CD4-positive, alpha-beta T cell treated with Interleukin-4 for 1 hour (primary cell): ENCODE results near the gene FAM149B1.
"Not testable (repeated sequence)": the region's sequence is repeated elsewhere in the genome, so short reads cannot be mapped to it uniquely, and the experiment has no call there.

Experiments used
- DNase-seq, 2 donors: peaks; one replicate each; pipeline ENCODE4 v3.0.0-alpha.2; 2020 to 2022

The FAM149B1 gene

DNA sequence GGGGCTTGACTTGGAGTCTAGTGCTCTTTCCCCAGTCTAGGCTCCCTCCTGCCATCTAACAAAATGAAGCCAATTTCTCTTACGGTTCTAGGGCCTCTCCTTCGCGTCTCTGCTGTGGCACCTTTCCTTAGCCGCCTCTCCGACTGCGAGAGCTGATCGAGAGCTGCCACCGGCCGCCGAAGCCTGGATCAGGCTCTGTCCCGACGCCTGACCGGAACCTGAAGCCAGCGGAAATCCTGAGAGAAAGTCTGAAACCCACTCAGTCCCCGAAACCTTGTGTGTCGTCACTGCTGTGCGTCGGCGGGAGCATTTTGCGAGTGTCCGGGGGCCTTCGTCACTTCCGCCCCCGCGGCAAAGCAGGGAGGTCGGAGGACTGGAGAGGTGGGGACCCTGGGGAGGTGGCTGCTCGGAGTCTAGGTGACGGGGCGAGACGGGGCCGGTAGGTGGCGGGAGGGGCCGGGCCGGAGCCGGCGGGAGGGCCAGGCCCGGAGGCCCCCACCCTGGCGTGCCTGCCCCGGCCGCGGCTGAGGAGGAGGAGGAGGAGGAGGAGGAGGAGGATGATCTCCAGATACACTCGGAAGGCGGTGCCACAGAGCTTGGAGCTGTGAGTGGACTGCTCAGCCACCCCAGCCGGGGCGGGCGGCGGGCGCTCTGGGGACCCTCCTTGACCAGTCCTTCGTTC lies at the start of gene FAM149B1, which contains the start of gene ECD:
TSS of gene FAM149B1 (plus strand) at position 337 of the 682 bp plus-strand sequence. CDS start at position 558, 221 bp downstream.
TSS of gene ECD (minus strand) at position 226 of the 682 bp plus-strand sequence. CDS start 4,071 bp downstream, outside the sequence.
- peak; percentile 93 for DNase-seq

DNA sequence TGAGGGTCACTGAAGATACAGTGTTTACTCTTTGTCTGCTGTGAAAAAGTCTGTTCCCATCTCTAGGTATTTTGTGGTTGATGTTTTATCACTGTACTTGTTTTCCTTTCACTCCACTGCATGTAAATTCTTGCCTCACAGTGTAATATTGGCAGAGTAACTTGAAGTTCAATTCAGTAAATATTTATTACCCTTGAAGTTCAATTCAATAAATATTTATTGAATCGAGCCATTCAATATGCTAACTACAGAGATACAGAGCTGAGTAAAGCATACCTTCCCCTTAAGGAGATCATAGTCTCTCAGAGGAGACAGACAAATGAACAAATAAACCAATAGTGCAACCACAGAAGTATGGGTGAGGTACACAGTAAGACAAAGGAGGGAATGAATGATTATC lies 48.5 kb upstream of the FAM149B1 start:
- no peak for DNase-seq

DNA sequence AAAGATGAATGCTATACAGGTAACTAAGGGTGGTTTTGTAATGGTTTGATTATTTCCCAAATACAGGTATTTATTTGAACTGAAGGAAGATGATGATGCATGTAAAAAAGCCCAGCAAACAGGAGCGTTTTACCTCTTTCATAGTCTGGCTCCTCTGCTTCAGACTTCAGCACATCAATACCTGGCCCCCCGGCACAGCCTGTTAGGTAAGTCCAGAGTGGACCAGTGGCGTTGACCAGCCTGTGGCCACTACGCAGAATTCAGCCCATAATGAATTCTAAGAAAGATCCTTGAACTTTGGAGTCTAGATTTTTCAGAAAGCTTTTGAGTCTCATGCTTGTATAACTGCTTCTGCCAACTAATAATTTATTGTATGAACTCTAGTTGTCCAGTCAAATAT lies 48.0 kb upstream of the FAM149B1 start:
- DNase-seq = no peak

DNA sequence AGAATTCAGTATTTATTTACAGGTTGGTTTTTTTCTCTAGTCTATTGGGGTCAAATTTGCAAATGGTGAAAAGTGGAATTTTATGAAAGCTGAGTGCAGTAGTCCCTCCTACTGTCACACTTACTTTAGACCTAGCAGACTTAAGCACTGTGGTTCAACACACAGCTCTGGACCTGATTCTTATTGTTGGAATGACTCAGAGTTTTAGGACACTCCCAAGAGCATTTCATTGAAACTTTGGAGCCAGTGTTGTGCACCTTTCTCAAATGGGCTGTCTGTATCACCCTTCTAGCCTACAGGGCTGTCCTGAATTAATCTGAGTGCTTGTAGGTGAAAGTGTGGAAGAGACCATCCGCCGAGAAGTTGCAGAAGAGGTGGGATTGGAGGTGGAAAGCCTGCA lies 41.6 kb upstream of the FAM149B1 start:
- no peak for DNase-seq

DNA sequence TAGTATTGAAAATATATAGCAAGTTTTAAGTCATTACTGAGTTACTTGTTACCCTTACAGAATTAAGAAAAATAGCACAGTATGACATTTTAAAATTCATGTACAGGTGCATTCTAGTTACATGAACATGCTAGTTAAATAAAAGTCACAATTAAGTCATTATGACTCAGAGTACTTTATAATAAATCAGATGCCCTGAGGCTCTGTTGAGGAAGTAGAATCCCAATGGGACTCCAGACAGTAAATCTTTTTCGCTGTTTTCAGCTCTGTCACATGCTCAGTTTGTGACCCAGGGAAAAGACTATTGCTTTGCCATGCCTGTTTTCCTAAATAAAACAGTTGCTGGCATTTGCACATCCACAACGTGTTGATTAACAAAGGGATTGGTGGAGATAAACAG lies 36.6 kb upstream of the FAM149B1 start:
- no peak for DNase-seq

DNA sequence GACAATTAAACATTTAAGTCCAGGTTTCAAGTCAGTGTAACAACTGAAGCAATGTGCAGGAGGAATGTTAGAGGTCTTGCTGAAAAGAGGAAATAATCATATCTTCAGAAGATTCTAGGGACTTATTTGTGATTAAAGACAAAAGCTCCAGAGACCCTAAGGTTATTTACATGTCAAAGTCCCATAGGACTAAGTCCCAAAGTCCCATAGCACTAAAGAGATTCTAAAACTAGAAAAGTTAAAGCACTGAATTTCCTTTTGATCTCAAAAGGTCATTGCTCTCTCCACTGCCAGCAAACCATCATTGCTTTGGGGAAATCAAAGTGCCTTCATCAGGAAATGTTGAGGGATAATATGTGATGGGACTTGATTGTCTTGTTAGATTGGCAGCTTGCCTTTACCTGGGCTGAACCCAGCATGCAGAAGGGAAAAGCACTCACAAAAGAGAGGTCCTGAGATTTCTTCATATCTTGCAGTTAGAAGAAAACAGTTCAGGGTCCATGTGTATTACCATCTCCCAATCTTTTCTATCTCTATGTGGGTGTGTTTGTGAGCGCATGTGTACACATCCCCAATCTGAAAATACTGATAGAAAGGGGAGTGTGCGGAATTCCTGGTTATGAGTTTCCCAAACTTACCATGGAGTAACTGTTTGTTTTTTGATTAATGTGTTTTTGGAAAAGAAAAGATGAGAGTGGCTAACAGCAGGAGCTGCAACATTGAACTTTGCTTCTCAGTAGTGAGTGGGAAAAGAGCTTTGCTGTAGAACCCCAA lies 35.8 kb upstream of the FAM149B1 start:
- DNase-seq = no peak

DNA sequence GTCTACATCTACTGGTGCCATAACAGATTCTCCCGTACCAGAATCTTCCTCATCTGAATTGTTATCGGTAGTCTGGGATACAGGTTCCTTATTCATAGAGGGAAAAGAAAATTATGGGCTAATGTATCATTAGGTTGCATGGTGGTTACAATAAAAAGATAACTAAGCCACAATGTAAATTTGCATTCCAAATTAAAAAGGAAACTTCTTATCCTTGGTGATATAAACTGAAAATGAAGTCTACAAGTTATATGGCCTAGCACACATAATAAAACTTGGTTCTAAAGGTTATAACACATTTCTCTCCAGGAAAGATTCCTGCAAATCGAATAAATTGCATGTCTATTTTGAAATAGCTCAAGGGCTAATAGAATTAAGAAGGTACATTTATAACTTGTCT lies 33.2 kb upstream of the FAM149B1 start:
- no peak for DNase-seq

DNA sequence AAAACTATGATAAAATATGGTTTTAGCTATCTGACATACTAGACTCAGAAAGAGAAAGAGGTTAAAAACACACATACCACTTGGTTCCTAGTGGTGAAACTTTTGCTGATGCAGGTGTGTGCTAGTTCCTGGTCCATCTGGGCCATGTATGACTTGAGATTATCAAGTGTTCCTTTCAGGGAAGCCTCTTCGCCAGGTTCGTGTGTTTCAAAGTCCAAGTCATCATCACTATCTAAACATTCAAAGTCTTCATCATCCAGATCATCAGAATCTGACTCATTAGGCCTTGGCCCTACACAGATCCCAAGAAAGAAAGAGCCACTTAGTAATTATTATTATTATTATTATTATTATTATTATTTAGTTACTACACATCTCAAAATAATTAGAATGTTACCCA lies 31.3 kb upstream of the FAM149B1 start:
- DNase-seq = no peak

DNA sequence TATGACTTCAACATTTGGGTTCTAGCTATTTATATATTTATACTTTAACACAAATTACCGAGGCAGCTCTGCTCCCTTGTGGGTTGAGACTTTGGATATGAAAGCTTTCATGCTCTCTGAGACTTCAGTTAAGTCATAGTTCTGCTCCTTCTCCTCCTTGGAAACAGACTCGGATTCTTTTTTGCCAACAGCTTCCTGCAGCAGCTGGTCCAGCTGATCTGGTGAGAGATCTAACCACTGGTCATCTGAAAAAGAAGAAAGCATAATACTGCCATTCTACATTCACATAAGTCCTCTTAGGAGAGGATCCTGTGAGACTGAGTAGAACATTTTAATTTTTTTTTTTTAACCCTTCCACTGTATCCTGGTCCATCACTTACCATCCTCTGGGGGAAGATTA lies 28.7 kb upstream of the FAM149B1 start:
- no peak for DNase-seq

DNA sequence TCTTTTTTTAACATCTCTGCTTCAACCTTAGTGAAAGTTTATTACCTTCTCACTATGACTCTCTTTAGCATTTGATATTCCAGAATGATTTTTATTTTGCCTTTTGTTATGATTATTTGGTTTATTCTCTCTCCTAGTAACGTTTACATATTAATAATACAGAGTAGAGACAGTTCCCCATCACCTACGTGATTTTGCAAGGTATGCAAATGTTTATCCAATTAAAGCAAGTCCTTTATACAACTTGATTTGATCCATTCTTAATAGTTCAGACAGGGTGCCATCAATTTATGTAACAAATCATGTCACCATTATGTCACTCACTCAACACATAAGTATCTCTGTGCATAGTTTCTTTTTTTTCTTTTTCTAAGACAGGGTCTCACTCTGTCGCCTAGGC lies 26.3 kb upstream of the FAM149B1 start:
- no peak for DNase-seq

DNA sequence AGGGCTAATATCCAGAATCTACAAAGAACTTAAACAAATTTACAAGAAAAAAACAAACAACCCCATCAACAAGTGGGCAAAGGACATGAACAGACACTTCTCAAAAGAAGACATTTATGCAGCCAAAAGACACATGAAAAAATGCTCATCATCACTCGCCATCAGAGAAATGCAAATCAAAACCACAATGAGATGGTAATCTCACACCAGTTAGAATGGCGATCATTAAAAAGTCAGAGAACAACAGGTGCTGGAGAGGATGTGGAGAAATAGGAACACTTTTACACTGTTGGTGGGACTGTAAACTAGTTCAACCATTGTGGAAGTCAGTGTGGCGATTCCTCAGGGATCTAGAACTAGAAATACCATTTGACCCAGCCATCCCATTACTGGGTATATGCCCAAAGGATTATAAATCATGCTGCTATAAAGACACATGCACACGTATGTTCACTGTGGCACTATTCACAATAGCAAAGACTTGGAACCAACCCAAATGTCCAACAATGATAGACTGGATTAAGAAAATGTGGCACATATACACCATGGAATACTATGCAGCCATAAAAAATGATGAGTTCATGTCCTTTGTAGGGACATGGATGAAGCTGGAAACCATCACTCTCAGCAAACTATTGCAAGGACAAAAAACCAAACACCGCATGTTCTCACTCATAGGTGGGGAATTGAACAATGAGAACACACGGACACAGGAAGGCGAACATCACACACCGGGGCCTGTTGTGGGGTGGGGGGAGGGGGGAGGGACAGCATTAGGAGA lies 17.1 kb upstream of the FAM149B1 start:
- not testable (repeated sequence) for DNase-seq

DNA sequence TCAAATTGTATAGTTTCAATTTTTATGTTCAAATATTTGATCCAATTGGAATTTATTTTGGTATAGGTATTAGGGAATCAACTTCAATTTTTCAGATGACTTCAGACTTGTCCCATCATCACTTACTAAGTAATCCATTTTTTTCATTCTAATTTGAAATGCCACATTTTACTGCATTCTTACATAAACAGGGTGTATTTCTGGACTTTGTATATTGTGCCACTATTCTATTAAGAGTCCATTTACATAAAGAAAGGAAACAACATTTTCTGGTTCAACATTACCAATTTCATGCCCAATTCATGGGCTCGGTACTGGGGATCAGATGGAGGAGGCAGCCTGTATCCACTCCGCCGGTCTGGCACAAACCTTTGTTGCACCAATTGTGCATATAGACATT lies 15.9 kb upstream of the FAM149B1 start:
- no peak for DNase-seq

DNA sequence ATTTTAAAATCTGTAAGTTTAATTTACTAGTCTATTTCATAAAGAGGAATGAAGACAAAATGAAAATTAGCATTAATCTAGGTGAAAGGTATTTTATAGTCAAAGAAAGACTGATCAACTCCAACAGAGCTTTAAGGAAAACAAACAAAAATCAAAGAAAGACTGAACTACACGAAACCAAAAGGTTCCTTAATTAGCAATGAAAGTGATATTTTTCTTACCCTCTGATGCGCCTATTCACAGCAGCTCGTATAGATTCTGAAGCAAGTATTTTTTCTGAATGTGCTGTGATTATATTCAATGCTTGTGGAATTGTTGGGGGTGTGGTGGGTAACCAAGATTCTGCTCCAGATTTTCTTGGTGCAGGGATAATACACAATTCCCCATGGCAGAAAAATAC lies 11.9 kb upstream of the FAM149B1 start:
- DNase-seq = no peak

DNA sequence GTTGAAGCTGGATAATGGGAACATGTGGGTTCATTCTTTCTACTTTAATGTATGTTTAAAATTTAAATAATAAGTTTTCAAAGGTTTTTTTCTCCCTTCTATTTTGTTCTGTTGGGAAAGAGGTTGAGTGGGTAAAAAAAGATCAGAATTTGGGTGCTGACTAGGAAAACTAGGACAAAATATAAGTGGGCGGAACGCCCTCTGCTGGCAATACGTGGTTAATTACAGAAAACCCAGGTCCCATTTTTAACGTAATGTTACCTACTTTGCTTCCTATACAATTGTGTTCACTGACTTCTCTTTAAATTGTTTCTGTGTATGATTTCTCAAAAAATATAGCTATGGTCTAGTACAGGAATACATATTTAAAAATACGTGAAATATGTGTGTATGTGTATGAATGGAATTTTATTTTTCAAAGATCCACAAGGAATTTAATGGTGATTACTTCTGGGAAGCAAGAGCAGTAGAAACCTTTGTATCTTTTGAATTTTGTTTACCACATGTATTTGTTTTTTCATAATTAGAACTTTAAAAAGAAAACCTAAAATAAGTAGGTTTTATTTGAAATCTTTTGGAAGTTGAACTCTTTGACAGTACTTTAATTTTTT lies 8.8 kb upstream of the FAM149B1 start:
- DNase-seq = peak; percentile 62 to 70

DNA sequence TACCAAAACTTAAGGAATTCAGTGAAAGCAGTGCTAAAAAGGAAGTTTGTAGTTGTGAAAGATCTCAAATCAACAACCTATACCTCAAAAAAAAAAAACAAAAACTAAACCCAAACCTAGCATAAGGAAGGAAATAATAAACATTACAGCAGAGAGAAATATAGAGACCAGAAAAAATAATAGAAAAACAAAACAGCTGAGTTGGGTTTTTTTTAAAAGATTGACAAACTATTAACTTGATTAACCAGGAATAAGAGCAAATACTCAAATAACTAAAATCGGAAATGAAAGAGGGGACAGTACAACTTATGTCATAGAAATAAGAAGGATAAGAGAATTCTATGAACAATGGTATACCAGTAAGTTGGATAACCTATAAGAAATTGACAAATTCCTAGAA lies 6.8 kb upstream of the FAM149B1 start:
- DNase-seq = no peak

DNA sequence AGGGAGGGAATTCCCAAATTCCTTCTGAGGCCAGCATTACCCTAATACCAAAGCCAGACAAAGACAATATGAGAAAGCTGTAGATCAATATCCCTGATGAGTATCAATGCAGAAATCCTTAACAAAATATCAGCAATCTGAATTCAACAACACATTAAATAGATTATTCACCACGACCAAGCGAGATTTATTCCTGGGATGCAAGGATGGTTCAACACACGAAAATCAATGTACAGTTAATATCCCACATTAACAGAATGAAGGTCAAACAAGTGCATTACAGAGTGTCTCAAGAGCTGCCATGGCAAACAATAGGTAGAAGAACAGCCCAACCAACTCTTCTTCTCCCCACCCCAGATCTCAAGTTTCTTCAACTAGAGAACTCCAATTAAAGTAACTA lies 6.3 kb upstream of the FAM149B1 start:
- no peak for DNase-seq

DNA sequence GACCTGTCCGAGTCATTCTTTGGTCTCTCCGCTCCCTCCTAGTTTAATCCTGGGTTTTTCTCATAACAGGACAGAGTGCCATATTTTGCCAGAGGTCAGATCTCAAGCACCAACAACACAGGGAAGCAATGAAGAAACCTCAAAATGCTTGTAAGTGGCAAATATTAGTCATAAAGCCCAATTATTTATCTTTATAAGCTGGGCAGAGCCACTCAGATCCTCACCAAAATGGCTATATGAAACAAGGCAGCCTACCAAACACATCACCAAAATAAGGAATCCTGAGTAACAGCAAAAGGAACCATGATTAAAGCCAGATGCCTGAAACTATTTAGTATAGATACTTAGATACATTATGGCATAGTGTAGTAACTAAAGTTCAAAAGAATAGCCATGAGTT lies 4.8 kb upstream of the FAM149B1 start:
- DNase-seq = no peak

DNA sequence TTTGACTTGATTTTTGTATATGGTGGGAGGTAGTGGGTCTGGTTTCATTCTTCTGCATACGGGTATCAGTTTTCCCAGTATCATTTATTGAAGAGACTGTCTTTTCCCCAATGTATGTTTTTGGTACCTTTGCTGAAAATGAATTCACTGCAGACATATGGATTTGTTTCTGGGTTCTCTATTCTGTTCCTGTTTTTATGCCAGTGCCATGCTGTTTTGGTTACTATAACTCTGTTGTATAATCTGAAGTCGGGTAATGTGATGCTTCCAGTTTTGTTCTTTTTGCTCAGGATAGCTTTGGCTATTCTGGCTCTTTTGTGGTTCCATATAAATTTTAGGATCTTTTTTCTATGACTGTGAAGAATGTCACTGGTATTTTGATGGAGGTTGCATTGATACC lies 947 bp upstream of the FAM149B1 start:
- no peak for DNase-seq

DNA sequence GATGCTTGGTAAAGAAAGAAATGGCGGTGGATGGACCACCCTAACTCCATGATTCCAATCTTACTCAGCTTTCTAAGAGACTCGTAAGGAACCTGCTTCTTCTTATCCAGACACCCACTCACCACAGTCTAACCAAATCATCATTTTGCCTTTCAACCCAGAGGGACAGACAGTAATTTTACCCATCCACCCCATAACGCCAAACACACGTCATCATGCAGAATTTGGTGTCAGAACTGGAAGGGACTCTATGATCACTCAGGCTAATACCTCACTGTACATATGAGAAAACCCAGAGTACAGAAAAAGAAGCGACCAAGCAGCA lies 499 bp upstream of the FAM149B1 start:
- peak in 1 of 2 donors; percentile 25 for DNase-seq

DNA sequence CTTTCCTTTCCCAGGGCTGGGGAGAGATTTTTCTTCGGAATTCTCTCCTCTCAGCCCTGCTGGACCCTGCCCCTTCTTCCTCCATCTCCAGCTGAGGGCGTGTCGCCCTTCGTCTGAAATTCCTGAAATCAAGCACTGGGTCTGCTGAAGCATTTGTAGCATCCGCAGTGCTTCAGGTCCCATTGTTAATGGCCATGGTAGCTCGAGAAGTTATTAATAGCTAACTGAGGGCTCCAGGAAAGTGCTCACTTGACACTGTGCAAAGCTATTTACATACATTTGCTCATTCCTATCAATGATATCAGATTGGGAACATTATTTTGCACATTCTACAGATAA lies 515 bp downstream of the FAM149B1 start:
- DNase-seq = no peak

DNA sequence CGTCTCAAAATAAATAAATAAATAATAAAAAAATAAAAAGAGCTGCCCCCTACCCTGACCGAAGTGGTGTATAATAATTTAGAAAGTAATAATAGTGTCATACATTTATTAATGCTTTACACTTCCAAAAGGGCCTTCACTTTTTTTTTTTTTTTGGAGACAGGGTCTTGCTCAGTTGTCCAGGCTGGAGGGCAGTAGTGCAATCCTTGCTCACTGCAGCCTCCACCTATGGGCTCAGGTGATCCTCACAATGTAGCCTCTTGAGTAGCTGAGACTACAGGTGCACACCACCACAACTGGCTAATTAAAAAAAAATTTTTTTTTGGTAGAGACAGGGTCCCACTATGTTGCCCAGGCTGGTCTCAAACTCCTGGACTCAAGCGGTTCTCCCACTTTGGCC lies 1.4 kb downstream of the FAM149B1 start:
- DNase-seq = no peak

DNA sequence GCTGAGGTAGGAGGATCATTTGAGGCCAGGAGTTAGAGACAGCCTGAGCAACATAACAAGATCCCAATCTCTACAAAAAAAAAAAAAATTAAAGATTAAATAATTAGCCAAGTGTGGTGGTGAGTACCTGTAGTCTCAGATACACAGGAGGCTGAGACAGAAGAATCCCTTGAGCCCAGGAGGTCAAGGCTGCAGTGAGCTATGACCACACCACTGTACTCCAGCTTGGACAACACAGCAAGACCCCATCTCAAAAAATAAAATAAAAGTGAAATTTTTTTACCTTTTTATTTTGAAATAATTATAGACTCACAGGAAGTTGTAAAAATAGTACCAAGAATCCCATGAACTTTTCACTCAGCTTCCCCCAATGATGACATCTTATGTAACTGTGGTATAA lies 4.9 kb downstream of the FAM149B1 start:
- no peak for DNase-seq

DNA sequence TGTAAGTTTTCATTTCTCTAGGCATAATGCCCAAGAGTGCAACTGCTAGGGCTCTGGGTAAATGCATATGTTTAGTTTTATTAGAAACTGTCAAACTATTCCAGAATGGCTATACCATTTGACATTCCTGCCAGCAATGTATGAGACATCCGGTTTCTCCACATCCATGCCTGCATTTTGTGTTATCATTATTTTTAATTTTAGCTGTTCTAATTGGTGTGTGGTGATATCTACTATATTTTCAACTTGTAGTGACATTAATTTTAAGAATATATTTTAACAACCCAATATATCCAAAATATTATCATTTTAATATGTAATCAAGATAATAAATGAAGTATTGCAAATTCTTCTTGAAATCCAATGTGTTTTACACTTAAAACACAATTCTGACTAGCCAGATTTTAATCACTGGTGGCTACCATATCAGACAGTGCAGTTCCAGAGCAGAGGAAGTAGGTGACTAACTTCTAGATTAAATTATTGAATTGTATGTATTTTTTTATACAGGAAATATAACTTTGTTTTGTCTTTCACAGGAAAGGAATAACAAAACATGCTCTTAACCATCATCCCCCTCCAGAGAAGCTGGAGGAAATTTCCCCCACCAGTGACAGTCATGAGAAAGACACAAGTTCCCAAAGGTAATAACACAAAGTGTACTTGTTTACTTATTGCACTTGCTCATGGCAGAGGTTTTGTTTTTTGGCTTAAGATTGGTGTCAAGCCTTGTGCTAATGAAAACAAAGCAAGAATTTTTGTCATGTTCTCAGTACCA lies 6.4 kb downstream of the FAM149B1 start:
- DNase-seq = no peak
